ENCODE data around the gene EIF2B4.

Gene EIF2B4

DNA sequence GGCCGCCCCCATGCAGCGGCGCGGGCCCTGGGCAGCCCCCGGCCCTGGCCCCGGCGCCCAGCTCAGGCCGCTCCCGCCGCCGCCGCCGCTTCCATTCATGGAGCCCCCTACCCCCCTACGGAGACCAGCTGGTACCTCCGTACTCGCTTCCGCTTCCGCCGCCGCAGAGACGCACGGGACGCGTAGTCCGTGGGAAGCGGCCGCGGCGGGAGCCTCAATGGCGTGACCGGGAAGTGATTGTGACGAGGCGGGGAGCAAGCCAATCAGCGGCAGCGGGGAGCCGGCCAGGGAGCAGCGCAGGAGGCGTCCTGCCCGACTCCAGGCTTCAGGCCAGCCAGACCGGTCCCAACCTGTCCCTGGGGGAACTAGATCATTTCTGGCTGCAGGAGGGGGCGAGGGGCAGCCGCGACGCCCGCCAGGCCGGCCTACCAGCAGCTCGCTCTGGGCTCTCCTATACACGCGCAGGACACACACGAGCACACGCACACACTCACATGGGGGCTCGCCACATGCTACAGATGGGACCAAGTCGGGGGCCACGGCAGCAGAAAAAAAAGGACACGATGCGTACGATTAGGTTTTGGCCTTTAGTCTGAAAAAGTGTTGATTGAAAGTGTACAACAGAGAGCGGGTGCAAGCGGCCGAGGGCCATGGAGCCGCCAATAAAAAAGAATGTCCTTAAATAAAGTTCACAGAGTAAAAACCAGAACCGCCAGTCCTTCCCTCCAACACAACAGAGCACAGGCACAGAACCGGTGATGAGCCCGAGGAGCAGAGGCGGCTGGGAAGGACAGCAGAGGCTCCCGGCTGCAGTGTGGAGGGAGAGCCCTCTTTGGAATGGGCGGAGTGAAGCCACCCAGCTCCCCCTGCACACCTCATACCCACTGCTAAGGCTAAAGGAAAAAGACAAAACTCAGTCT lies 10.7 kb upstream of the EIF2B4 start, which contains the start of gene ZNF513 (continued):
- TF ChIP-seq, protein P1, sequence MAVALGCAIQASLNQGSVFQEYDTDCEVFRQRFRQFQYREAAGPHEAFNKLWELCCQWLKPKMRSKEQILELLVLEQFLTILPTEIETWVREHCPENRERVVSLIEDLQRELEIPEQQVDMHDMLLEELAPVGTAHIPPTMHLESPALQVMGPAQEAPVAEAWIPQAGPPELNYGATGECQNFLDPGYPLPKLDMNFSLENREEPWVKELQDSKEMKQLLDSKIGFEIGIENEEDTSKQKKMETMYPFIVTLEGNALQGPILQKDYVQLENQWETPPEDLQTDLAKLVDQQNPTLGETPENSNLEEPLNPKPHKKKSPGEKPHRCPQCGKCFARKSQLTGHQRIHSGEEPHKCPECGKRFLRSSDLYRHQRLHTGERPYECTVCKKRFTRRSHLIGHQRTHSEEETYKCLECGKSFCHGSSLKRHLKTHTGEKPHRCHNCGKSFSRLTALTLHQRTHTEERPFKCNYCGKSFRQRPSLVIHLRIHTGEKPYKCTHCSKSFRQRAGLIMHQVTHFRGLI (tag by site-specific recombination; IDR thresholded peaks at IDR 0.05) = 0 out of 2 replicates have a peak, but pooled peaks have one; percentile 47
- TF ChIP-seq ZBTB20 (tag by site-specific recombination; IDR thresholded peaks at IDR 0.05) (peak; percentile 19), ZFP37 (tag by site-specific recombination; IDR thresholded peaks at IDR 0.05) (0 out of 2 replicates have a peak, but pooled peaks have one; percentile 44), ZNF621 (tag by site-specific recombination; IDR thresholded peaks at IDR 0.05) (no peak), ZNF423 (tag by site-specific recombination; IDR thresholded peaks at IDR 0.05) (no peak), HIC1 (tag by site-specific recombination; IDR thresholded peaks at IDR 0.05) (peak; percentile 52; the same call in 1 of the 2 replicates), KLF10 (tag by site-specific recombination; IDR thresholded peaks at IDR 0.05) (no peak), ZNF48 (tag by site-specific recombination; IDR thresholded peaks at IDR 0.05) (no peak), ZNF426 (tag by site-specific recombination; IDR thresholded peaks at IDR 0.05) (no peak), ZBTB48 (tag by site-specific recombination; IDR thresholded peaks at IDR 0.05) (peak; percentile 92), ZNF501 (tag by site-specific recombination; IDR thresholded peaks at IDR 0.05) (peak; percentile 84), ZNF626 (tag by site-specific recombination; IDR thresholded peaks at IDR 0.05) (no peak), ZNF202 (tag by site-specific recombination; IDR thresholded peaks at IDR 0.05; ENCODE audit: borderline replicate concordance) (no peak), ZNF169 (tag by site-specific recombination; IDR thresholded peaks at IDR 0.05) (no peak), ZNF549 (tag by site-specific recombination; IDR thresholded peaks at IDR 0.05) (no peak), MZF1 (tag by site-specific recombination; IDR thresholded peaks at IDR 0.05; ENCODE audit: borderline replicate concordance) (no peak), ZNF404 (tag by site-specific recombination; IDR thresholded peaks at IDR 0.05) (no peak), ZBTB11 (tag by site-specific recombination; conservative IDR thresholded peaks at IDR 0.05; ENCODE audit: low read depth) (peak; percentile 90), ZBTB8A (tag by site-specific recombination; IDR thresholded peaks at IDR 0.05) (peak; percentile 29; the same call in 1 of the 2 replicates), ZNF701 (tag by site-specific recombination; IDR thresholded peaks at IDR 0.05) (no peak), ATF2 (tag by site-specific recombination; IDR thresholded peaks at IDR 0.05; ENCODE audit: low read depth) (no peak), SP3 (tag by site-specific recombination; IDR thresholded peaks at IDR 0.05) (peak; percentile 67), ZBTB17 (tag by site-specific recombination; IDR thresholded peaks at IDR 0.05) (peak; percentile 97), IKZF3 (tag by site-specific recombination; IDR thresholded peaks at IDR 0.05) (peak; percentile 68), ZNF2 (tag by site-specific recombination; IDR thresholded peaks at IDR 0.05) (peak; percentile 83), ZSCAN16 (tag by site-specific recombination; IDR thresholded peaks at IDR 0.05) (no peak), ZNF211 (tag by site-specific recombination; IDR thresholded peaks at IDR 0.05; ENCODE audit: low read depth) (no peak), ZNF24 (tag by site-specific recombination; IDR thresholded peaks at IDR 0.05) (peak; percentile 45; the same call in 1 of the 2 replicates), ZNF433 (tag by site-specific recombination; IDR thresholded peaks at IDR 0.05; ENCODE audit: low read depth) (no peak), ZNF184 (tag by site-specific recombination; IDR thresholded peaks at IDR 0.05) (no peak)
- TF ChIP-seq, protein P2, sequence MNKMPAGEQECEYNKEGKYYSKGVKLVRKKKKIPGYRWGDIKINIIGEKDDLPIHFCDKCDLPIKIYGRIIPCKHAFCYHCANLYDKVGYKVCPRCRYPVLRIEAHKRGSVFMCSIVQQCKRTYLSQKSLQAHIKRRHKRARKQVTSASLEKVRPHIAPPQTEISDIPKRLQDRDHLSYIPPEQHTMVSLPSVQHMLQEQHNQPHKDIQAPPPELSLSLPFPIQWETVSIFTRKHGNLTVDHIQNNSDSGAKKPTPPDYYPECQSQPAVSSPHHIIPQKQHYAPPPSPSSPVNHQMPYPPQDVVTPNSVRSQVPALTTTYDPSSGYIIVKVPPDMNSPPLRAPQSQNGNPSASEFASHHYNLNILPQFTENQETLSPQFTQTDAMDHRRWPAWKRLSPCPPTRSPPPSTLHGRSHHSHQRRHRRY (tag by site-specific recombination; IDR thresholded peaks at IDR 0.05) = no peak

All from HEK293 (cell line).